SH-SY5Y (cell line): ENCODE results near the gene ESRRA.

Source experiments
- GATA2 ChIP-seq: IDR thresholded peaks from 2 replicates; pipeline ENCODE4 v1.6.1; 2011; ENCODE audit warnings: mild to moderate bottlenecking, low read depth, low read length
- GATA3 ChIP-seq: IDR thresholded peaks from 2 replicates; pipeline ENCODE4 v1.6.1; 2011; ENCODE audit warnings: low read depth, mild to moderate bottlenecking, low read length, moderate library complexity

DNA sequence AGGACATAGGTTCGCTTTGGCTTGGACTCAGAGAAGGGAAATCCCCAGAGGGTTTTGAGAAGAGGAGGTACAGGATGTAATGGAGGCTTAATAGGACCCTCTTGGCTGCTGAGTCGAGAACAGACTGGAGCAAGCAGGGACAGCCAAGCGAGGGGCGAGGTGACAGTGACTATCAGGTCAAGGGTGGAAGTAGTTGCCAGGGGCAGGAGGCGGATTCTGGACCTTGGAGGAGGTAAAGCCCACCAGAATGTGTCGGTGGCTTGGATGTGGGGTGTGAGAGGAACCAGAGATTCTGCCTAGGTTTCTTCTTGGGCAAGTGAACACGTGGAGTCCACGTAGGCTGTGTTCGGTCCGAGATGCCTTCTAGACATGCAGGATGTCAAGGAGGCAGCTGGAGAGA, 7.6 kb downstream of the ESRRA start:
- TF ChIP-seq GATA2 (no peak), GATA3 (no peak)
